ENCODE data around the gene PROM1.

The PROM1 gene

GRCh38 chr4:16110199-16110598 lies 26.4 kb upstream of the PROM1 start:
- DNase-seq (ENCODE audit: low read depth), result no peak

- no peak for DNase-seq (ENCODE audit: low read depth)
These were observed 25.4 kb upstream of the PROM1 start for GRCh38 chr4:16109256-16109655.

- DNase-seq (ENCODE audit: low read depth), result no peak
These were observed 23.1 kb upstream of the PROM1 start for GRCh38 chr4:16106956-16107355.

GRCh38 chr4:16104520-16104919 lies 20.7 kb upstream of the PROM1 start:
- no peak for DNase-seq (ENCODE audit: low read depth)

GRCh38 chr4:16102356-16102755 lies 18.5 kb upstream of the PROM1 start:
- DNase-seq (ENCODE audit: low read depth), result no peak

- DNase-seq (ENCODE audit: low read depth), result no peak
These were observed 17.0 kb upstream of the PROM1 start for GRCh38 chr4:16100833-16101232.

- no peak for DNase-seq (ENCODE audit: low read depth)
These were observed 9.0 kb upstream of the PROM1 start for GRCh38 chr4:16092682-16093319.

GRCh38 chr4:16090096-16090705 lies 6.4 kb upstream of the PROM1 start:
- DNase-seq (ENCODE audit: low read depth), result no peak

- no peak for DNase-seq (ENCODE audit: low read depth)
These were observed 5.3 kb upstream of the PROM1 start for GRCh38 chr4:16089156-16089555.

- no peak for DNase-seq (ENCODE audit: low read depth)
These were observed 4.8 kb upstream of the PROM1 start for GRCh38 chr4:16088601-16089000.

- DNase-seq (ENCODE audit: low read depth), result no peak
These were observed 2.0 kb upstream of the PROM1 start for GRCh38 chr4:16085822-16086221.

GRCh38 chr4:16082426-16083240 lies 1.2 kb downstream of the PROM1 start:
- DNase-seq (ENCODE audit: low read depth), result no peak

GRCh38 chr4:16082041-16082425 lies 1.8 kb downstream of the PROM1 start:
- DNase-seq (ENCODE audit: low read depth), result no peak

GRCh38 chr4:16079046-16079445 lies 4.8 kb downstream of the PROM1 start:
- DNase-seq (ENCODE audit: low read depth), result no peak

GRCh38 chr4:16078195-16078760 lies 5.5 kb downstream of the PROM1 start:
- no peak for DNase-seq (ENCODE audit: low read depth)

GRCh38 chr4:16077786-16078185 lies 6.0 kb downstream of the PROM1 start:
- DNase-seq (ENCODE audit: low read depth), result no peak

GRCh38 chr4:16075975-16076757 lies 7.7 kb downstream of the PROM1 start:
- DNase-seq (ENCODE audit: low read depth), result no peak

- DNase-seq (ENCODE audit: low read depth), result no peak
These were observed 8.8 kb downstream of the PROM1 start for GRCh38 chr4:16075061-16075460.

GRCh38 chr4:16072168-16072567 lies 11.7 kb downstream of the PROM1 start:
- DNase-seq (ENCODE audit: low read depth), result no peak

- DNase-seq (ENCODE audit: low read depth), result no peak
These were observed 13.6 kb downstream of the PROM1 start for GRCh38 chr4:16070203-16070602.

GRCh38 chr4:16067515-16067914 lies 16.3 kb downstream of the PROM1 start:
- DNase-seq (ENCODE audit: low read depth), result no peak

GRCh38 chr4:16066586-16067128 lies 17.2 kb downstream of the PROM1 start:
- DNase-seq (ENCODE audit: low read depth), result no peak

Data from T-helper 22 cell (primary cell).